ENCODE measurements around the gene FAF2. TPM values are rescaled to one million over a fixed set of nuclear protein-coding genes. Genes with fewer than 3 reads are reported as not detected.

Gene FAF2
- total and polyA plus RNA-seq, 10 of the 15 experiments (the other 5 are each of a cell fraction or from before 2014, with no cell fraction given), result 19.0 to 45.1 (median 35.6) TPM

DNA sequence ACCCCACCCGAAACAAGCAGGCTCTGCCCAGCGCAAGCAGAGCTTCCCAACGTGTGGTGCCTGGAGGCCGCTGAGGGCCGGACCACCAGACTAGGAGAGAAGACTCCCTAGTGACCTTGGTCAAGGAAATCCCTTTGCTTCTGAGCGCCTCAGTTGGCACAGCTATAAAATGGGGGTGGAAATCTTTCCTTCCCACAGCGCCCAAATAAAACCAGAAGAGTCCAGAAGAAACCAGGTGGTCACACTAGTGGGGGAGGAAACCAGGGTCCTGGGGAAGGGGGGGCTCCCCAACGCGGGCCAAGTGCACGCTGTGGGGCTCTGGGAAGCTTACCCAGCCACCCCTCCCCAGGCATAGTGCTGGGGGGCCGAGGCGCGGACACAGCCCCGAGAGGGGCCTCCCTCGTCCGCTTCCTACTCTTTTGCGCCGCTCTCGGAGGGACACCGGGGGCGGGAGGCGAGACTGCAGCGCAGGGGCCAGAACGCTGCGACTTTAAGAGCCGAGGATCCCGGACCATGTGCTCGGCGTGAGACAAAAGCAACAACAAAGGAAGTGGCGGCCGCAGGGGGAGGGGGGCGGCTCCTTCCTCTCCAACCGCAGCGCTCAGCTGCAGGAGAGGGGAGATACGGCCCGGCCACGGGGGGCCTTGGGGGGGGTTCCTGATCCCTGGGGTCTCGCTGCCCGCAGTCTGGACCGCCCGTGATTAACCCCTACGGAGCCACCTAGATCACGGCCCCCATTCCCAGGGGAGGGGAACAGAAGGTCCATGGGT is 88.1 kb downstream of the FAF2 start (continued):
- TF ChIP-seq, protein P1, sequence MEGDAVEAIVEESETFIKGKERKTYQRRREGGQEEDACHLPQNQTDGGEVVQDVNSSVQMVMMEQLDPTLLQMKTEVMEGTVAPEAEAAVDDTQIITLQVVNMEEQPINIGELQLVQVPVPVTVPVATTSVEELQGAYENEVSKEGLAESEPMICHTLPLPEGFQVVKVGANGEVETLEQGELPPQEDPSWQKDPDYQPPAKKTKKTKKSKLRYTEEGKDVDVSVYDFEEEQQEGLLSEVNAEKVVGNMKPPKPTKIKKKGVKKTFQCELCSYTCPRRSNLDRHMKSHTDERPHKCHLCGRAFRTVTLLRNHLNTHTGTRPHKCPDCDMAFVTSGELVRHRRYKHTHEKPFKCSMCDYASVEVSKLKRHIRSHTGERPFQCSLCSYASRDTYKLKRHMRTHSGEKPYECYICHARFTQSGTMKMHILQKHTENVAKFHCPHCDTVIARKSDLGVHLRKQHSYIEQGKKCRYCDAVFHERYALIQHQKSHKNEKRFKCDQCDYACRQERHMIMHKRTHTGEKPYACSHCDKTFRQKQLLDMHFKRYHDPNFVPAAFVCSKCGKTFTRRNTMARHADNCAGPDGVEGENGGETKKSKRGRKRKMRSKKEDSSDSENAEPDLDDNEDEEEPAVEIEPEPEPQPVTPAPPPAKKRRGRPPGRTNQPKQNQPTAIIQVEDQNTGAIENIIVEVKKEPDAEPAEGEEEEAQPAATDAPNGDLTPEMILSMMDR (IDR thresholded peaks at IDR 0.05 in 2 of 3, conservative IDR thresholded peaks at IDR 0.05 in 1 of 3; ENCODE audit: control insufficient read depth in 2 of 3, extremely low read depth in 1 of 3, insufficient read depth in 1 of 3, low read depth in 3 of 3, low read length in 3 of 3), result no peak
- TF ChIP-seq KLF5 (IDR thresholded peaks at IDR 0.05; ENCODE audit: partially characterized antibody) (no peak), BMI1 (IDR thresholded peaks at IDR 0.05; ENCODE audit: borderline replicate concordance) (no peak), EP300 (IDR thresholded peaks at IDR 0.05; ENCODE audit: borderline replicate concordance in 1 of 2, control insufficient read depth in 1 of 2, low read depth in 2 of 2, low read length in 2 of 2) (peak in 1 of 2 experiments; percentile 10; a peak in 1 of 4 replicates), MEF2B (IDR thresholded peaks at IDR 0.05; ENCODE audit: partially characterized antibody, poor library complexity, severe bottlenecking) (peak; percentile 89), ESRRA (IDR thresholded peaks at IDR 0.05; ENCODE audit: low read length) (no peak), KAT2A (conservative IDR thresholded peaks at IDR 0.05; ENCODE audit: control insufficient read depth, low read depth, low read length) (no peak), NRF1 (conservative IDR thresholded peaks at IDR 0.05; ENCODE audit: low read depth, low read length) (no peak), DPF2 (IDR thresholded peaks at IDR 0.05) (no peak; the same call in 1 of the 2 replicates), MYC (IDR thresholded peaks at IDR 0.05; ENCODE audit: insufficient read depth, insufficient read length, insufficient replicate concordance, low read length, severe bottlenecking) (peak; percentile 92), HCFC1 (IDR thresholded peaks at IDR 0.05; ENCODE audit: low read length) (0 out of 2 replicates have a peak, but pooled peaks have one; percentile 29), RAD51 (IDR thresholded peaks at IDR 0.05) (0 out of 2 replicates have a peak, but pooled peaks have one; percentile 32), EGR1 (IDR thresholded peaks at IDR 0.05; ENCODE audit: borderline replicate concordance in 1 of 2, low read depth in 2 of 2, low read length in 2 of 2) (peak in 1 of 2 experiments; percentile 4; a peak in 1 of 3 replicates), SIN3A (IDR thresholded peaks at IDR 0.05; ENCODE audit: low read depth, low read length) (peak; percentile 10; the same call in 1 of the 2 replicates), BHLHE40 (IDR thresholded peaks at IDR 0.05; ENCODE audit: borderline replicate concordance in 1 of 2, low read depth in 2 of 2, low read length in 1 of 2) (peak; percentile 64 to 78; a peak in 3 of 4 replicates), GATAD2B (conservative IDR thresholded peaks at IDR 0.05; ENCODE audit: low read depth) (peak; percentile 63), TCF3 (IDR thresholded peaks at IDR 0.05; ENCODE audit: borderline replicate concordance, insufficient read depth, low read depth, low read length) (0 out of 2 replicates have a peak, but pooled peaks have one; percentile 33)
- TF ChIP-seq, protein P2, sequence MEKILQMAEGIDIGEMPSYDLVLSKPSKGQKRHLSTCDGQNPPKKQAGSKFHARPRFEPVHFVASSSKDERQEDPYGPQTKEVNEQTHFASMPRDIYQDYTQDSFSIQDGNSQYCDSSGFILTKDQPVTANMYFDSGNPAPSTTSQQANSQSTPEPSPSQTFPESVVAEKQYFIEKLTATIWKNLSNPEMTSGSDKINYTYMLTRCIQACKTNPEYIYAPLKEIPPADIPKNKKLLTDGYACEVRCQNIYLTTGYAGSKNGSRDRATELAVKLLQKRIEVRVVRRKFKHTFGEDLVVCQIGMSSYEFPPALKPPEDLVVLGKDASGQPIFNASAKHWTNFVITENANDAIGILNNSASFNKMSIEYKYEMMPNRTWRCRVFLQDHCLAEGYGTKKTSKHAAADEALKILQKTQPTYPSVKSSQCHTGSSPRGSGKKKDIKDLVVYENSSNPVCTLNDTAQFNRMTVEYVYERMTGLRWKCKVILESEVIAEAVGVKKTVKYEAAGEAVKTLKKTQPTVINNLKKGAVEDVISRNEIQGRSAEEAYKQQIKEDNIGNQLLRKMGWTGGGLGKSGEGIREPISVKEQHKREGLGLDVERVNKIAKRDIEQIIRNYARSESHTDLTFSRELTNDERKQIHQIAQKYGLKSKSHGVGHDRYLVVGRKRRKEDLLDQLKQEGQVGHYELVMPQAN (conservative IDR thresholded peaks at IDR 0.05), result peak; percentile 87
- TF ChIP-seq, protein P3, sequence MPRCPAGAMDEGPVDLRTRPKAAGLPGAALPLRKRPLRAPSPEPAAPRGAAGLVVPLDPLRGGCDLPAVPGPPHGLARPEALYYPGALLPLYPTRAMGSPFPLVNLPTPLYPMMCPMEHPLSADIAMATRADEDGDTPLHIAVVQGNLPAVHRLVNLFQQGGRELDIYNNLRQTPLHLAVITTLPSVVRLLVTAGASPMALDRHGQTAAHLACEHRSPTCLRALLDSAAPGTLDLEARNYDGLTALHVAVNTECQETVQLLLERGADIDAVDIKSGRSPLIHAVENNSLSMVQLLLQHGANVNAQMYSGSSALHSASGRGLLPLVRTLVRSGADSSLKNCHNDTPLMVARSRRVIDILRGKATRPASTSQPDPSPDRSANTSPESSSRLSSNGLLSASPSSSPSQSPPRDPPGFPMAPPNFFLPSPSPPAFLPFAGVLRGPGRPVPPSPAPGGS (IDR thresholded peaks at IDR 0.05; ENCODE audit: borderline replicate concordance, insufficient read depth, low read depth, low read length, poor library complexity, severe bottlenecking), result peak; percentile 33

All from GM12878 (cell line).